Muscle of back (tissue), 11 donors: ENCODE data around the gene SOS1. TPM values are rescaled to one million over a fixed set of nuclear protein-coding genes. Genes with fewer than 3 reads are reported as not detected.
"Not testable (repeated sequence)": the region's sequence is repeated elsewhere in the genome, so short reads cannot be mapped to it uniquely, and the experiment has no call there.

Source experiments
- DNase-seq, 3 donors: peaks; one replicate each; pipeline versions ENCODE4 v3.0.0 to v3.0.0-alpha.2; 2013
- polyA plus RNA-seq, 10 donors: library from polyadenylated mRNA; unstranded; fragments of 120-200 nt; gene quantifications; one replicate each; pipeline ENCODE4 v1.2.1, GENCODE V29; 2013; ENCODE audit not compliant: insufficient read length in 10 of 10

SOS1 gene
- polyA plus RNA-seq, 10 donors = 23.3 to 44.2 (median 30.3) TPM

DNA sequence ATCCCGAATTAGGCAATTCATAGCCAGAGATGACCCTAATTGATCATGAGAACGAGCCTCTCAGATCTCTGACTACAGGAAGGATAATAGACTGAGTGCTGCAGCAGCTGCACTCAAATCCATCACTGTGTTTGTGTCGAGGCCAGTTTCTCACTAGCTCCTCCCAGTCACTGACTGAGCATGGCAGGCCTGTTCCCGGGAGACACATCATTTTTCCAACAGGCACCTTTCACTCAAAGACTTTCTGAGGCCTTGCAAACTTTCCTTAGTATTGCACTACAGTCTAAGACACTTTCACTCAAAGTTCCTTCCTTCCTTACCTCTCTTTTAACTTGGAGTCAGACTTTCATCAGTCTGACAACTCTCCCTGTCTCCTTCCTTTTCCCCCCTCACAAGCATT lies 13.7 kb downstream of the SOS1 start:
- DNase-seq = peak in 1 of 3 donors; percentile 29

DNA sequence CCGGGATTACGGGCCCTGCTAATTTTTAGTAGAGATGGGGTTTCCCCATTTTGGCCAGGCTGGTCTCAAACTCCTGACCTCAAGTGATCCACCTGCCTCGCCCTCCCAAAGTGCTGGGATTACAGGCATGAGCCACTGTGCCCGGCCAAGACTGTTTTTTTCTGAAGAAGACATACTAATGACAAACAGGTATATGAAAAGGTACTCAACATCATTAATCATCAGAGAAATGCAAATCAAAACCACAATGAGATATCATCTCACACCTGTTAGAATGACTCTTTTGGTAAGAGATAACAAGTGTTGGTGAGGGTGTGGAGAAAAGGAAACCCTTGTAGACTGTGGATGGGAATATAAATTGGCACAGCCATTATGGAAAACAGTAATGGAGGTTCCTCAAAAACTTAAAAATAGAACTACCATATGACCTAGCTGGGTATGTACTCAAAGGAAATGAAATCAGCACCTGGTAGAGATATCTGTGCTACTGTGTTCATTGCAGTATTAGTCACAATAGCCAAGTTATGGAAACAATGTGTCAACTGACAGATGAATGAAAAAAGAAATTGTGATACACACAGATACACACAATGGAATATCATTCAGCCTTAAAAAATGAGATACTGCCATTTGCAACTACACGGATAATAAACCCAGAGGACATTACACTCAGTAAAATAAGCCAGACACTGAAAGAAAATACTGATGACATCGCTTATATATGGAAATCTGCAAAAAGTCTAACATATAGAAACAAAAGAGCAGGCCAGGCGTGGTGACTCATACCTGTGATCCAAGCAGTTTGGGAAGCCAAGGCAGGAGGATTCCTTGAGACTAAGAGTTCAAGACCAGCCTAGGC lies 20.8 kb downstream of the SOS1 start:
- no peak for DNase-seq

DNA sequence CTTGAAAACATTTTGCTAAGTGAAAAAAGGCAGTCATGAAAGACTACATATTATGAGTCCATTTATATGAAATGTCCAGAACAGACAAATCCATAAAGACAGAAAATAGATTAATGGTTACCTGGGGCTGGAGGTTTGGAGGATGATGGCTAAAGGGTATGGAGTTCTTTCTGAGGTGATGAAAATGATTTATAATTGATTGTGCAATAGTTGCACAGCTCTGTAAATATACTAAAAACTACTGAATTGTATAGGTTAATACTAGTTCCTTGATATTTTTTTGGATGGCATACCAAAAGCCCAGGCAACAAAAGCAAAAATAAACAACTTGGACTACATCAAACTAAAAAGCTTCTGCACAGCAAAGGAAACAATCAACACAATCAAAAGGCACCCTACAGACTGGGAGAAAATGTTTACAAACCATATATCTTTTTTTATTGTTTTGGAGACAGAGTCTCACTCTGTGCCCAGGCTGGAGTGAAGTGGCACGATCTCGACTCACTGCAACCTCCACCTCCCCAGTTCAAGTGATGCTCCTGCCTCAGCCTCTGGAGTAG lies 21.5 kb downstream of the SOS1 start:
- DNase-seq = no peak

DNA sequence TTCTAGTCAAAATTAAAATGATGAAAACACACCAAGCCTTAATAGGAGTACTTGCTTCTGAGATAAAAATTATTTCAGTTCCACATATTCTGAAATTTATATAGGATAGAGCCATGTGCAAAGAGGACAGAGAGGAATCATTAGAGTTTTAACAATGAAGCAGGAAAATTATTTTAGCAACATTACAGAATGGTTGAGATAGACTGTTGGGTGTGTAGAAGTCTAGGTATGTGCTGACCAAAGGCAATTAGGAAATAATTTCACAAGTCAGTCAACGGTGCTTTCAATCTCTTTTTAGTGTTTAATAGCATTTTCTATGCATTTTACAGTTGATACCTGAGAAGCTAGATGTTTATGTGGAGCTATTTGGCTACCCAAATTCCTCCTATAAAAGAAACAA lies 25.2 kb downstream of the SOS1 start:
- no peak for DNase-seq

DNA sequence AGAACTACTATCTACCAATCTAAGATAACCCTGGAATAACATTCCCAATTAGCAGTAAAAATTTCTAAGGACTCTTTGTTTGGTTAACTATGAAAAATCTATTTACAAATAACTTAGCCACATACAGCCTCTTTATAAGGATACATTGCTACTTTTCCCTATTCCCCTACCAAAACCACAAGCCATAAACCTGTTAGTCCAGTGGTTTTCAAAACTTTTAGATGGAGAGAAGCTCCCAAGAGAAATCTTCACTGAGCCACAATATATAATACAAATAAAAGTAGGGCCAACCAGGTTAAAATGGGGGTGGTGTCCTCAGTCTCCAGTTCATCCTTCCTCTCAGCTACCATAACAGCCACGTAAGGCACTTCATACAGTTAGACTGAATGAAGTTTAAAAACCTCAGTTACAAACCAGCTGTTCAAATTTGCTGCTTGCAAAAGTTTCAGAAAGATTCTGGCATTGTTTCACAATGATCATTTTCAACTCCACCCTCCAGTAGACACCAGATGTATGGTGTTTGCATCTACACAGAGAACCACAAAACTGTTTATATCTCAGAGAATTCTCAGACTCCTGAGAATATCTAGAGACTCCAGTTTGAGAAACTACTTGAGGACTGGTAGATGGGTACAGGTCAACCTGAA lies 26.0 kb downstream of the SOS1 start:
- peak; percentile 19 to 67 (median 30) for DNase-seq

DNA sequence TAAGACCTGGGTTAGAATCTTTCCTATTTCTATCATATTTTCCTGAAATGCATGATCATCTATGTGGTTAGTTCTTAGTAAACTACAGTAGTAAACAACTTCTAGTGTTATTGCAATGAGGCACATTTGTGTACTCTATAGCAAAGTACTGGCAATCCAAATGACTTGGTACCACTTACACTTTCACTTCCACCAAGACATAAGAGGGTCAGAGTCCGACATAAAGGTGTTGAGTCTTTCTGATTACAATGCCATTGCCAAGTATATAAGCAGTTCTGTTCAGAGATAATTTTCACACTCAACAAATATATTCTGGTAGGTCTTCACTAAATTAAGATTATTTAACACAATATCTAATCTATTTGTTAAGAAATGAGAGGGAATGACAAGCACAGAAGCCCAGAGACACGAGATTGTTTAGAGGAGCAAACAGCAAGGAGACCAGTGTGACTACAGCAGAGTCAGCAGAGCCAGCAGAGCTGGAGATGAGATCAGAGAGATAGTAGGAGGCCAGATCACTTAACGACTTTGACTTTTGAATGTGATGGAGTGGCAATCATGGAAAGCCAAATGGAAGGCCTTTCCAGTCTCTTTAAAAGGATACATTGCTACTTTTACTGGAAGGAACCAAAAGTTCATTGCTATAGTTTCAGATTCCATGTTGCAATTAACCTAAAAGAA lies 27.5 kb downstream of the SOS1 start:
- DNase-seq = no peak

DNA sequence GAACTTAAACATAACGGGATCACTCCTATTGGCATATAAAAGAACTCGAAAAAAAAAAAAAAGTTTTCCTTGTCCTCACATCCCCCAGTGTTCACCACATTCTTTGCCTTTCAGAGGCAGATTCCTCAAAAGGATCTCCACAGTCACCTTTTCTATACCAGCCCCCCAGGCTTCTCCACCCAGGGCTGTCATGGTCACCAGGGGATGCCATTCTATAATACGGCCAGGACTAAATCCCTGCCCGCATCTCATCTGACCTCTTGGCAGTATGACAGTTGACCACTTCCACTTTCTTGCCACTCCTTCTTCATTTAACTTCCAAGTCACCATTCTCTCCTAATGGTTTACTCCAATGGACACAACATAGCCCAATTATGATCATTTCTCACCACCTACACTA lies 29.3 kb downstream of the SOS1 start:
- no peak for DNase-seq

DNA sequence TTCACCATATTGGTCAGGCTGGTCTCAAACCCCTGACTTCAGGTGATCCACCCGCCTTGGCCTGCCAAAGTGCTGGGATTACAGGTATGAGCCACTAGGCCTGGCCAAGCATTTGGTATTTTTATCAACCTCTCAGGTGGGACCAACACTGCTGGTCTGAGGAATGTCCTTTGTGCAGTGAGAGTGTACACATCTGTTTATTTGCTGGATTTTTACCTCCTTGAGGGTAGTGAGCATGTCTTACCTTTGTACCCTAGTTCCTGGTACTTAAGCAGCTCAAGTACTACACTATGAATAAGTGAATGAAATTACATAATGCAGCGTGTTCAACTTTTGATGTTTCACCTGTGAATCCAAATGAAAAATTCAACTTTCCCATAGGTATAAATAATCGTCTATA lies 29.8 kb downstream of the SOS1 start:
- no peak for DNase-seq

DNA sequence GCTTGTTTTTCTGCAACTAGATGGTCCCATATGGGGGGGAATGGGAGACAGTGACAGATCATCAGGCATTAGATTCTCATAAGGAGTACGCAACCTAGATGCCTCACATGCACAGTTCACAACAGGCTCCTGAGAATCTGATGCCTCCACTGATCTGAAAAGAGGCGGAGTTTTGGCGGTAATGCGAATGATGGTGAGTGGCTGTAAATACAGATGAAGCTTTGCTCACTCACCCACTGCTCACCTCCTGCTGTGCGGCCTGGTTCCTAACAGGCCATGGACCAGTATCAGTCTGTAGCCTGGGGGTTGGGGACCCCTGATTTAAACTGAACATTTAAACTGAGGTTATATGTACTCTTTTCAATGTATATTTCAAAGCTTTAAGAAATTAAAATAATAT lies 40.7 kb downstream of the SOS1 start:
- no peak for DNase-seq

DNA sequence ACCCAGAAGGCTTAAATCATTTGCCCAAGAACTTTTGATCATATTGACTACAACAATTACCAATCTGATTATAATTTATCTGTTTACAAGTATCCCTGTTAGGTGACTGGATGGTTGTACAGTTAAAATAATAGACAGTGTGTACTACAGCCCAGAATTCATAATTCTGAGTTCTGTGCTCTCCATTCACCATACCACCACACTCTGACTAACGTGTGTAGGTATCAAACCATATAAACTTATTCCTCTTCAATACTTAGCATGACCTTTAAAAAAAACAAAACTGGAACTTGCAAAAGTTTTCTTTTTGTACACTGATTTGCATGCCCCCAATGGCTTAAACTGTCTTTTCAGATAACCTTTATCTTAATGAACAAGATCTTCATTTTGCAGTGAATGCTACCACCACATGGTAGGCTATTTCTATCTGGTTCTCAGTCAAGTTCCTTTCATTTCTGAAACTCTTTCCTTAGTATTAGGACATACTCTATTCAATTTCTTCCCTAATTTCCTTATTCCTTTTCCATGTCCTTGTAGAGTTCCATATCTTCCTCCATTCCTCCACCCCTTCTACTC lies 50.9 kb downstream of the SOS1 start:
- DNase-seq = no peak

DNA sequence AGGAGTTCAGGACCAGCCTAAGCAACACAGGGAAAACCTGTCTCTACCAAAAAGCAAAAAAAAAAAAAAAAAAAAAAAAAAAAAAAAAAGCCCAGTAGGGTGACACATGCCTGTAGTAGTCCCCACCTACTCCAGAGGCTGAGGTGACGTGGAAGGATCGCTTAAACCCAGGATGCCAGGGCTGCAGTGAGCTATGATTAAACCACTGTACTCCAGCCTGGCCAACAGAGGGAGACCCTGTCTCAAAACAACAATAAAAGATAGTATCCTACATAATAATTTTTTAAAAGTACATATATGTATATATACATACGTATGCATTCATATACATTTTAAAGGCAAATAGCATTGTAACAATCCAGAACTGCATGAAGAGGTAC lies 51.7 kb downstream of the SOS1 start:
- no peak for DNase-seq

DNA sequence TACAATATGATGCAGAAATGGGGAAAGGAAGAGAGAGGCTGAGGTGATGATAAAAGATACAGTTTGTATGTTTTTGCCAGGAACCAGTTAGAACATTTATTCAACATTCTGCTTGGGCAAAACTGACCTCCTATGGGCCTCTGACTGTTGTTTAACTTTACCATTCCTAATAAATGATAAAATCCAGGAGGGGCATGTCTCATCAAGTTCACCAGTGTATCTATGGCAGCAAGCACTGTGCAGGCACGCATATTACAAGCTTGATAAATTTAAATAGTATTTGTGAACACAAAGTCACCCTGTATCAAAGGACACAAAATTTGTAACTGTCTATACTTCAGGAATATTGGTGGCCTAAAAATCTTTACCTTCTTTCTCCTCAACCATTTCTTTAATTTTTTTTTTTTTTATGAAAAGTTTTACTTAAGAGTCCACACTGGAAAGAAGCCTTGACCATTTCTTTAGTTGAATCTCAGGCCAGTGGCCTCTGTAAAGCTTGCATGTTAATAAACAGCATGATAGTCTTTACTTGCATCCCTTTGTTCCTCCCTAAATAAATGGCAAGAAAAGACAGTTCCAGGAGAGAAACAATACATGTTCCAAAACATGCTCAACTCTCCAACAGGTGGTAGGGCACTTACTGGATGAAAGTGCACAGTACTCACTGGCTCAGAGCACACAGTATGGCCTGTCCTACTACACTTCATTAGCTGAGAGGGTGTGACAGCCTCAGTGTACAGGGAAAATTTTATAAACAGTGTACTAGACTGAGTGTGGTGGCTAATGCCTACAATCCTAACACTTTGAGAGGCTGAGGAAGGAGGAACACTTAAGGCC lies 52.3 kb downstream of the SOS1 start:
- no peak for DNase-seq

DNA sequence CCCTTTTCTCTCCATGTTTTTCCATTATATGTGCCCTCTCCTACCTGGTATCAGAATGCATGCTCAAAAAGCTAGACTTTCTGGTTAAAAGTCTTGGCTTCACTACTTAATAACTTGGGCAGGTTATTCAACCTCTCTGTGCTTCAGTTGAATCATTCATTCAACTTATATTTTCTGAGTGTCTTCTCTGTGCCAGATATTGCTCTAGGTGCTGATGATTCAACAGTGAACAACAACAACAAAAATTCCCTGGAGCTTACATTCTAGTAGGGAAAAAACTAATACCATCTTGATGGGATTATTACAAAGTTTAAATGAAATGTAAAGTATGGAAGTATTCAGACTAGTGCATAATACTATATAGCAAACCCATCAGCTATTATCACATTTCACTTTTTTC lies 55.2 kb downstream of the SOS1 start:
- DNase-seq = no peak

DNA sequence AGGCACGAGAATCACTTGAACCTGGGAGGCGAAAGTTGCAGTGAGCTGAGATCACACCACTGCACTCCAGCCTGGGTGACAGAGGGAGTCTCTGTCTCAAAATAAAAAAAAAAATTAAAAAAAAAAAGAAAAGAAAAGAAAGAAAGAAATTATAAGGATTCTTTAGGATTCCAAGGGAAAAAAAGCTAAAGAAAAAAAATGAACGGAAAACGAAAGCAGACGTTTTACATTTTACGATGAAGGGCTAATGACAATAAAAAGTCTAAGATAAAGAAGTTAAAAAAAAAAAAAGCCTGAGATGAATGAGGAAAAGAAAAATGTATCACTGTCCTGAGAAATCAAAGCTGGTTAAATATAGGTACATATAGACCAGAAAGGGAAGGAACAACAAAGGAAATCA lies 58.5 kb downstream of the SOS1 start:
- DNase-seq = no peak

DNA sequence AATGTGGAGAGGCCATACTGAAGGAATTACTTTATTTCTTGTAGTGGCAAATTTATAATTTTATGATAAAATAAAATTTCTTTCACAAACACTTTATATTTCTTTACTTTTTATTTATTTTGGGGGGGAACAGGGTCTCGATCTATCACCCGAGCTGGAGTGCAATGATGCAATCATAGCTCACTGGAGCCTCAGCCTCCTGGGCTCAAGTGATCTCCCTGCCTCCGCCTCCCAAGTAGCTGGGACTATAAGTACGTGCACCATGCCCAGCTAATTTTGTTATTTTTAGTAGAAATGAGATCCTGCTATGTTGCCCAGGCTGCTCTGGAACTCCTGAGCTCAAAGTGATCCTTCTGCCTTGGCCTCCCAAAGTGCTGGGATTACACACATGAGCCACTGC lies 59.6 kb downstream of the SOS1 start:
- no peak for DNase-seq

DNA sequence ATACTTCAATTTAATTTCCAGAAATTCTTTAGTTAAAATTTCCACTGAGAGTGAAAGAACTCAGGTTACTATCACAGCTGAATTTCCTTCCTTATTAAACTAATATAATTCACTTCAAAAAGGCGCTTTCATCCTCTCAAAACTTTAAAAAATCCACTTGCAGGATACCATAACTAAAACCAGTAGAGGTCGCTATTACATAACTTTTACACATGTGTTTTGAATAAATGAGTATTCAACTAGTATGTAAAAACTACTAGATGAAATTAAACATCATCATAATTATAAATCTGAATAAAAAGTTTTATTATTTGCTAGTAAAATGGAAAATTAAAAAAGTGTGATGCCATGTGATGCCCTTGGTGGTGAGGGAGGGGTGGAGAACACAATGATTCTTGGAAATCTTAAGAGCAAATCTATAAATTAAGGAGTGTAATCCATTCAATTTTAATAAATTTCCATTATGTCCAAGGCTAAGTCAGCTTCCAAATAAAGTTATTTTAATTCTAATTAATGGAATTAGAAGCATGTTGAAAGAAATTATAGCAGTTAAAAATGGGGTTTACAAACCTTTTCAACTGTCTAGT lies 61.4 kb downstream of the SOS1 start:
- DNase-seq = peak; percentile 42 to 52 (median 45)

DNA sequence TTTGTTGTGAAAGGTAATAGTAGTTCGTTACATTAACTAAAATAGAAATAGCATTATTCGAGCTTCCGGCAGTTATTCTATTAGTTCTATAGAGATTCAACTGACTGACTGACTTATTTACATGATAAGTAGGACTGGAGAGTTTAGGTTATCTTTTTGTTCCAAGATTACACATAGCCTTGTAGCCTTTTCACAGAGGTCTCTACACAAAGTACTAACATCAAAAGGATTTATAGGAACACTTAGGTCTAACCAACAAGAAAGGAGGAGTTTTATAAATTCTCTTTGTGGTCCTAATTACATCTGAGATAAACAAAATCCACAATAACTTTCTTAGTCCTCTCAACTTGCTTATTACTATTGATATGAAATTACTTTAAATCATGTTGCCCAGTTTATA lies 62.8 kb downstream of the SOS1 start:
- DNase-seq = no peak

DNA sequence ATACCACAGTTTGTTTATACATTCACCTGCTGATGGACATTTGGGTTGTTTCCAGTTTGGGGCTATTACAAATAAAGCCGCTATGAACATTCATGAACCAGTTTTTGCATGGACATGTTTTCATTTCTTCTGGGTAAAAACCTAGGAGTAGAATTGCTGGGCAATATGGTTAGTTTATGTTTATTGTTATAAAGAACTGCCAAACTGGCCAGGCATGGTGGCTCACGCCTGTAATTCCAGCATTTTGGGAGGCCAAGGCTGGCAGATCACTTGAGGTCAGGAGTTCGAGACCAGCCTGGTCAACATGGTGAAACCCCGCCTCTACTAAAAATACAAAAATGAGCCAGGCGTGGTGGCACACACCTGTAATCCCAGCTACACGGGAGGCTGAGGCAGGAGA lies 68.2 kb downstream of the SOS1 start:
- not testable (repeated sequence) for DNase-seq

DNA sequence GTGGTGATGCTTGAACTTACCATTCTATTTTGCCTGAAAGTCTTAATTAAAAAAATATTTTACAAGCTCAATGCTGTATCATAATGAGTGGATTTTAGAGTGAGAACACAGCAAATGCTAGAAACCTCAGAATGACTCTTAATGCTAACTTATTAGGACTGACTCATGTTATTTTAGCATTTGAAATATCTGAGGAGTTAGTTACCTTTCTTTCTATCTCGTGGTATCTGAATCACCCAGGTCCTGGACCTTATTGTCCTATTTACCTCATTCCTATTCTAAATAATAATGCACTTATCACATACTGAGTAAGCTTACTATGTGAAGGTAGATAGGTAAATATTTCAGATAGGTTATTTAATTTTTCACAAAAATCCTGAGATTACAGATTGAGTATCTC lies 70.7 kb downstream of the SOS1 start:
- DNase-seq = no peak

DNA sequence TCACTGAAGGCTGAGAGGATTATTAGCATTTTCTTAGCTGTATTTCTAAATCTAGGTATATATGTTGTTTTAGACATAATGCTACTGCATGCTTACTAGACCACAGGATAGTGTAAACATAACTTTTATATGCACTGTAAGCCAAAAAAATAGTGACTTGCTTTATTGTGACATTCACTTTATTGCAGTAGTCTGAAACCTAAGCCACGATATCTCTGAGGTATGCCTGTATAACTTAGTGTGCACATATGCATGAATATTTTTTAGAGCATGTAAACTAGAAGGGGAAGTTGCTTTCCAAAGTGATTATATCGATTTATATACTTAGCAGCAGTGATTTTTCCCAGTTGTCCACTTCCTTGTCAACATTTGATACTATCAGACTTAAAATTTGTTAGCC lies 81.8 kb downstream of the SOS1 start:
- DNase-seq = no peak

DNA sequence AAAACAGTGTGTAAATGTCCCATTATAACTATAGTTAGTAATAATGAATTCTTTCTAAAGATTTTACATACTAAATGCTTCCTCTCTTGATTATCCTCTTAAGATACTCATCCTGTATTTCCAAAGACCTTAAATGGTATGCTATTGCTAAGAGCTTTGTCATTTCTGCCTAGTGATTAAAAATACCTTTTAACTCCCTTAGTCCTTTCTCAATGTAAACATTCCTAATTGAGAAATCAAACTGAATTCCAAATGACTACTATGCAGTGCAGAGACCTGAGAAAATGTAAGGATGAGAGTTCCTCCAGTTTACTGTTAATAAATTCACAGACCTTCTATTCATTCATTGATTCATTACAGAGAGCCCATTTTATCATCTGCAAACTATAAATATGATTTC lies 86.9 kb downstream of the SOS1 start:
- peak in 1 of 3 donors; percentile 7 for DNase-seq
